MM.1S (cell line): Measurements from ENCODE around the gene UBE2E3.

Source experiments
- EZH2 ChIP-seq: fragments of 300-600 bp; sonication (generic); optimal IDR thresholded peaks from 2 replicates; pipeline ENCODE3; 2017; ENCODE audit warnings: low read depth, mild to moderate bottlenecking, antibody characterized with exemption, low read length, mixed read lengths
- TF ChIP-seq, protein P1 (sequence below): fragments of 300-600 bp; sonication (generic); IDR thresholded peaks from 2 replicates; pipeline ENCODE4 v1.5.1; 2016; ENCODE audit warnings: antibody characterized with exemption, low read length, mixed read lengths

DNA sequence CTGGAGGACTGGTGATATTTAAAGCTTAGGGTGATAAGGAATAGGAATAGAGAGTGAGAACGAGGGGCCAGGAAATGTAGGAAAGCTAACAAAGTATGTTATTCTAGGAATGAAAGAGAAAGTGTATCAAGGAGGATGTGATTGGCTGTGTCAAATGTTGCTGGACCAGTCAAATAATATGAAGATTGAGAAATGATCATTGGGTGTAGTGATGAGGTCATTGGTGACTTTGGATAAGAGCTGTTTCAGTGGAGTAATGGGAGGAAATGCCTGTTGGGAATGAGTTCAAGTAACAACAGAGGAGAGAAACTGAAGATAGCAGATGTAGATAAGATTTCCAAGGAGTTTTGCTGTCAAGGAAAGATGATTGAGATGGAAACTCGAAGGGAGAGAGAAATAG is 74.4 kb downstream of the UBE2E3 start:
- TF ChIP-seq, protein P1, sequence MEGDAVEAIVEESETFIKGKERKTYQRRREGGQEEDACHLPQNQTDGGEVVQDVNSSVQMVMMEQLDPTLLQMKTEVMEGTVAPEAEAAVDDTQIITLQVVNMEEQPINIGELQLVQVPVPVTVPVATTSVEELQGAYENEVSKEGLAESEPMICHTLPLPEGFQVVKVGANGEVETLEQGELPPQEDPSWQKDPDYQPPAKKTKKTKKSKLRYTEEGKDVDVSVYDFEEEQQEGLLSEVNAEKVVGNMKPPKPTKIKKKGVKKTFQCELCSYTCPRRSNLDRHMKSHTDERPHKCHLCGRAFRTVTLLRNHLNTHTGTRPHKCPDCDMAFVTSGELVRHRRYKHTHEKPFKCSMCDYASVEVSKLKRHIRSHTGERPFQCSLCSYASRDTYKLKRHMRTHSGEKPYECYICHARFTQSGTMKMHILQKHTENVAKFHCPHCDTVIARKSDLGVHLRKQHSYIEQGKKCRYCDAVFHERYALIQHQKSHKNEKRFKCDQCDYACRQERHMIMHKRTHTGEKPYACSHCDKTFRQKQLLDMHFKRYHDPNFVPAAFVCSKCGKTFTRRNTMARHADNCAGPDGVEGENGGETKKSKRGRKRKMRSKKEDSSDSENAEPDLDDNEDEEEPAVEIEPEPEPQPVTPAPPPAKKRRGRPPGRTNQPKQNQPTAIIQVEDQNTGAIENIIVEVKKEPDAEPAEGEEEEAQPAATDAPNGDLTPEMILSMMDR: no peak
- no peak for TF ChIP-seq EZH2
